Peyer's patch (tissue), 4 donors: ENCODE data around the gene CHRDL2.

Source experiments
- CTCF ChIP-seq, 6 experiments: fragments of 450-650 bp in 4 of 6; fragments of 200-600 bp in 2 of 6; sonication (generic) in 1 of 6; IDR thresholded peaks; one replicate each; pipeline ENCODE4 v1.5.1; 2017 to 2019; ENCODE audit warnings: antibody characterized with exemption in 6 of 6, mild to moderate bottlenecking in 3 of 6, moderate library complexity in 1 of 6
- POLR2A ChIP-seq, 2 donors: fragments of 450-650 bp; IDR thresholded peaks; one replicate each; pipeline ENCODE4 v1.5.1; 2017; ENCODE audit warnings: antibody characterized with exemption in 2 of 2, mild to moderate bottlenecking in 2 of 2, moderate library complexity in 2 of 2

GRCh38 chr11:74778581-74778980 lies 47.4 kb upstream of the CHRDL2 start:
- TF ChIP-seq CTCF (IDR thresholded peaks at IDR 0.05) (no peak), POLR2A (IDR thresholded peaks at IDR 0.05) (no peak)
